Thoracic aorta (tissue), 2 donors: Measurements from ENCODE around the gene SRCIN1. TPM values are rescaled to one million over a fixed set of nuclear protein-coding genes. Genes with fewer than 3 reads are reported as not detected.
A peak's percentile ranks its signal among the peaks of the same experiment; 100 is the strongest.

Source experiments
- ATAC-seq: fragments of 150-250 bp; one replicate; pipeline ENCODE4 v1.8.0; 2017; ENCODE audit warnings: low read depth; ENCODE audit not compliant: insufficient number of reproducible peaks, low FRiP score
- DNase-seq: peaks from one replicate; pipeline ENCODE4 v3.0.0-alpha.2; 2020; ENCODE audit warnings: low spot score
- H3K27ac ChIP-seq, 2 donors: fragments of 200-600 bp; sonication (generic); 1 replicate in 1 of 2; 2 replicates in 1 of 2; pipeline ENCODE4 v1.5.1; 2016; ENCODE audit warnings: mild to moderate bottlenecking in 2 of 2, moderate library complexity in 2 of 2
- H3K27me3 ChIP-seq: fragments of 200-600 bp; sonication (generic); replicated peaks from 2 replicates; pipeline ENCODE4 v1.6.0; 2016; ENCODE audit warnings: mild to moderate bottlenecking; ENCODE audit not compliant: insufficient read depth
- H3K36me3 ChIP-seq: fragments of 200-600 bp; sonication (generic); one replicate; pipeline ENCODE4 v1.5.1; 2016
- H3K4me1 ChIP-seq, 2 donors: fragments of 200-600 bp; sonication (generic); 1 replicate in 1 of 2; 2 replicates in 1 of 2; pipeline versions ENCODE4 v1.5.1 to v1.6.0; 2016; ENCODE audit warnings: low read depth in 2 of 2, mild to moderate bottlenecking in 1 of 2; ENCODE audit not compliant: control insufficient read depth in 1 of 2
- H3K4me3 ChIP-seq: fragments of 200-600 bp; sonication (generic); 2 replicates; pipeline ENCODE4 v1.5.1; 2016; ENCODE audit warnings: mild to moderate bottlenecking
- H3K9me3 ChIP-seq: fragments of 200-600 bp; sonication (generic); 2 replicates; pipeline ENCODE4 v1.5.1; 2016
- CTCF ChIP-seq: fragments of 200-600 bp; sonication (generic); IDR thresholded peaks from one replicate; pipeline ENCODE4 v1.5.1; 2019; ENCODE audit warnings: antibody characterized with exemption
- total RNA-seq, 2 donors: library from RNA; depleted of rRNA; stranded (reverse); fragments of >200 nt; gene quantifications; one replicate each; pipeline versions ENCODE4 v1.1.0 to v1.2.3, GENCODE V29; 2016

Gene SRCIN1
- total RNA-seq, 2 donors from 2014 or later: not detected

- no peak for ATAC-seq
- Histone ChIP-seq H3K27me3 (peaks cover 3% of the 10 kb centered on the region), H3K9me3 (no peaks in the 10 kb centered on the region), H3K4me3 (no peak overlapping the region), H3K27ac (no peak overlapping the region), H3K36me3 (no peaks in the 10 kb centered on the region), H3K4me1 (peaks cover 0 to 13% of the 10 kb centered on the region in 2 donors)
- no peak for DNase-seq
- no peak for TF ChIP-seq CTCF
These were observed 20.5 kb downstream of the SRCIN1 start for GRCh38 chr17:38585056-38585917.

GRCh38 chr17:38584350-38584925 is 21.3 kb downstream of the SRCIN1 start:
- no peaks in the 10 kb centered on the region for H3K36me3 ChIP-seq
- H3K27ac ChIP-seq: no peak overlapping the region
- ATAC-seq (no peak), DNase-seq (no peak)
- no peaks in the 10 kb centered on the region for H3K9me3 ChIP-seq
- no peak overlapping the region for H3K4me3 ChIP-seq
- H3K4me1 ChIP-seq: peaks cover 0 to 13% of the 10 kb centered on the region in 2 donors
- H3K27me3 ChIP-seq: peaks cover 3% of the 10 kb centered on the region
- peak; percentile 92 for TF ChIP-seq CTCF

- no peak for ATAC-seq
- H3K27ac ChIP-seq: no peak overlapping the region
- H3K27me3 ChIP-seq: peaks cover 3% of the 10 kb centered on the region
- no peak overlapping the region for H3K4me3 ChIP-seq
- no peak for DNase-seq
- no peak for TF ChIP-seq CTCF
- H3K36me3 ChIP-seq: no peaks in the 10 kb centered on the region
- H3K9me3 ChIP-seq: no peaks in the 10 kb centered on the region
- H3K4me1 ChIP-seq: peaks cover under 1 to 13% of the 10 kb centered on the region in 2 donors
These were observed 21.9 kb downstream of the SRCIN1 start for GRCh38 chr17:38583828-38584349.

- H3K36me3 ChIP-seq: no peaks in the 10 kb centered on the region
- no peaks in the 10 kb centered on the region for H3K9me3 ChIP-seq
- H3K4me1 ChIP-seq: peaks cover 8 to 20% of the 10 kb centered on the region in 2 donors
- H3K4me3 ChIP-seq: no peak overlapping the region
- DNase-seq (no peak), ATAC-seq (no peak)
- H3K27ac ChIP-seq: no peak overlapping the region
- no peak for TF ChIP-seq CTCF
- peaks cover 3% of the 10 kb centered on the region for H3K27me3 ChIP-seq
These were observed 22.6 kb downstream of the SRCIN1 start for GRCh38 chr17:38583176-38583575.

- Histone ChIP-seq H3K27me3 (peaks cover 3% of the 10 kb centered on the region), H3K36me3 (no peaks in the 10 kb centered on the region), H3K4me3 (no peak overlapping the region), H3K4me1 (peaks cover 8 to 22% of the 10 kb centered on the region in 2 donors), H3K9me3 (no peaks in the 10 kb centered on the region), H3K27ac (no peak overlapping the region)
- ATAC-seq (no peak), DNase-seq (no peak)
- no peak for TF ChIP-seq CTCF
These were observed 23.7 kb downstream of the SRCIN1 start for GRCh38 chr17:38582069-38582468.
